Testis (tissue), 2 donors: Measurements from ENCODE around the gene HGF.

Experiments used
- POLR2A ChIP-seq: fragments of 450-650 bp; IDR thresholded peaks from one replicate; pipeline ENCODE4 v1.6.1; 2017; ENCODE audit warnings: antibody characterized with exemption, mild to moderate bottlenecking, moderate library complexity
- TF ChIP-seq, protein P1 (sequence below), 3 experiments: fragments of 450-650 bp in 2 of 3; fragments of 200-600 bp in 1 of 3; sonication (generic) in 1 of 3; IDR thresholded peaks; one replicate each; pipeline ENCODE4 v1.5.1; 2016 to 2019; ENCODE audit warnings: antibody characterized with exemption in 3 of 3, mild to moderate bottlenecking in 2 of 3, moderate library complexity in 1 of 3

DNA sequence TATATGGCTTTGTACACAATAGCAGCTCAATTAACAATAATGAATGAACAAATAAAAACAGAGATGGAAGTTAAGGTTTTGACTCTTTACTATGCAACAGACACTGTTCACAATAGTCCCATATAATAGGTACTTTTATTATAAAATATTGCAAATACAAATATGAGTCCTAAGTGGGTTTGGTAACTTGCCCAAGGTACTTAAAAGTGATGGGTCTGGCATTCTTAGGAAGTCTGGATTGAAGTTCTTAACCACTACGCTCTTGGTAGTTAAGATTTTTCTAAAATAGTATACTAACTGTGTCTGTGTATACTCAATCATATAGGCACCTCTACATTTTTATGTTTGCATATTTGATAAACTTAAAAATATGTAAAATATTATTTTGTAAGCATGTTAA is 55.5 kb downstream of the HGF start:
- TF ChIP-seq, protein P1, sequence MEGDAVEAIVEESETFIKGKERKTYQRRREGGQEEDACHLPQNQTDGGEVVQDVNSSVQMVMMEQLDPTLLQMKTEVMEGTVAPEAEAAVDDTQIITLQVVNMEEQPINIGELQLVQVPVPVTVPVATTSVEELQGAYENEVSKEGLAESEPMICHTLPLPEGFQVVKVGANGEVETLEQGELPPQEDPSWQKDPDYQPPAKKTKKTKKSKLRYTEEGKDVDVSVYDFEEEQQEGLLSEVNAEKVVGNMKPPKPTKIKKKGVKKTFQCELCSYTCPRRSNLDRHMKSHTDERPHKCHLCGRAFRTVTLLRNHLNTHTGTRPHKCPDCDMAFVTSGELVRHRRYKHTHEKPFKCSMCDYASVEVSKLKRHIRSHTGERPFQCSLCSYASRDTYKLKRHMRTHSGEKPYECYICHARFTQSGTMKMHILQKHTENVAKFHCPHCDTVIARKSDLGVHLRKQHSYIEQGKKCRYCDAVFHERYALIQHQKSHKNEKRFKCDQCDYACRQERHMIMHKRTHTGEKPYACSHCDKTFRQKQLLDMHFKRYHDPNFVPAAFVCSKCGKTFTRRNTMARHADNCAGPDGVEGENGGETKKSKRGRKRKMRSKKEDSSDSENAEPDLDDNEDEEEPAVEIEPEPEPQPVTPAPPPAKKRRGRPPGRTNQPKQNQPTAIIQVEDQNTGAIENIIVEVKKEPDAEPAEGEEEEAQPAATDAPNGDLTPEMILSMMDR (IDR thresholded peaks at IDR 0.05), result no peak
- TF ChIP-seq POLR2A, result no peak
